Activated naive CD4-positive, alpha-beta T cell treated with anti-CD3 and anti-CD28 coated beads, Interleukin-2, amount 50 U/mL, for 16 hours (primary cell): ENCODE data around the gene LDLR.
"Not testable (repeated sequence)": the region's sequence is repeated elsewhere in the genome, so short reads cannot be mapped to it uniquely, and the experiment has no call there.

ENCODE experiments used
- DNase-seq: peaks from one replicate; pipeline ENCODE4 v3.0.0-alpha.2; 2020

The LDLR gene

GRCh38 chr19:11176466-11177193 is 87.4 kb downstream of the LDLR start:
- no peak for DNase-seq

GRCh38 chr19:11177592-11177991 is 88.3 kb downstream of the LDLR start:
- DNase-seq: no peak

- not testable (repeated sequence) for DNase-seq
These were observed 89.8 kb downstream of the LDLR start for GRCh38 chr19:11179145-11179465.

- no peak for DNase-seq
These were observed 90.5 kb downstream of the LDLR start for GRCh38 chr19:11179716-11180297.

GRCh38 chr19:11180346-11180745 is 91.1 kb downstream of the LDLR start:
- DNase-seq: no peak

GRCh38 chr19:11180975-11181374 is 91.7 kb downstream of the LDLR start:
- DNase-seq: not testable (repeated sequence)

- DNase-seq: no peak
These were observed 92.2 kb downstream of the LDLR start for GRCh38 chr19:11181488-11181887.
